GM12878 (cell line): ENCODE results near the gene PRKCB. TPM values are rescaled to one million over a fixed set of nuclear protein-coding genes. Genes with fewer than 3 reads are reported as not detected.

ENCODE experiments used
- ATAC-seq: fragments of 200-7000 bp; cut with Tn5 transposase; 3 replicates; pipeline ENCODE4 v1.9.1; 2020; ENCODE audit warnings: mild to moderate bottlenecking, moderate library complexity
- BruUV-seq: library from RNA; stranded (reverse); fragments of 400-500 nt; replicated peaks from 2 replicates; lab custom pipeline; 2021; lab: Mats Ljungman, UMichigan
- CTCF ChIA-PET: fragments of 300-600 bp; sonication (Branson Sonifier 250); formaldehyde crosslinking; extraction: SDS; loops from one replicate; lab custom pipeline; 2021; ENCODE audit warnings: inconsistent platforms; lab: Yijun Ruan, JAX
- POLR2A ChIA-PET: fragments of 350-600 bp; formaldehyde crosslinking; extraction: SDS; loops from one replicate; lab custom pipeline; 2021; ENCODE audit warnings: inconsistent platforms; lab: Charles Lee
- RAD21 ChIA-PET: fragments of 300-600 bp; sonication (Branson Sonifier 250); formaldehyde crosslinking; loops from one replicate; lab custom pipeline; 2023; ENCODE audit warnings: antibody characterized with exemption; ENCODE audit not compliant: unreplicated experiment; lab: Charles Lee
- SMC1A ChIA-PET: fragments of 300-600 bp; sonication (Branson Sonifier 250); formaldehyde crosslinking; loops from one replicate; lab custom pipeline; 2023; ENCODE audit not compliant: unreplicated experiment, uncharacterized antibody; lab: Charles Lee
- DNase-seq: peaks from one replicate; pipeline ENCODE4 v3.0.0-alpha.2; 2011; ENCODE audit warnings: low read depth, low spot score
- FAIRE-seq: peaks from 3 replicates; lab custom pipeline; 2011; peaks lifted over from hg19 to GRCh38; lab: Jason Lieb, UNC
- H2AFZ ChIP-seq: 2 replicates; pipeline ENCODE4 v1.6.0; 2011; ENCODE audit warnings: low read depth, low read length, control low read depth; ENCODE audit not compliant: control insufficient read depth
- H3K27ac ChIP-seq: 2 replicates; pipeline ENCODE4 v1.5.1; 2011; ENCODE audit warnings: control low read depth; ENCODE audit not compliant: control insufficient read depth, insufficient read depth
- H3K27me3 ChIP-seq, 2 experiments: replicated peaks in 1 of 2; 2 replicates each; pipeline versions ENCODE4 v1.6.0 to v1.6.1; 2011; ENCODE audit warnings: low read length in 1 of 2; ENCODE audit not compliant: control insufficient read depth in 2 of 2, insufficient read depth in 2 of 2
- H3K36me3 ChIP-seq, 2 experiments: 2 replicates each; pipeline ENCODE4 v1.5.1; 2011; ENCODE audit warnings: low read length in 1 of 2; ENCODE audit not compliant: control insufficient read depth in 2 of 2, insufficient read depth in 2 of 2
- H3K4me1 ChIP-seq: 2 replicates; pipeline ENCODE4 v1.6.1; 2011; ENCODE audit warnings: mild to moderate bottlenecking, low read length, moderate library complexity, mixed read lengths; ENCODE audit not compliant: control insufficient read depth, insufficient read depth
- H3K4me2 ChIP-seq: 2 replicates; pipeline ENCODE4 v1.6.0; 2011; ENCODE audit warnings: control low read depth; ENCODE audit not compliant: control insufficient read depth, insufficient read depth
- H3K4me3 ChIP-seq: fragments of 200-600 bp; sonication (generic); 2 replicates; pipeline ENCODE4 v1.5.1; 2016
- H3K79me2 ChIP-seq: 2 replicates; pipeline ENCODE4 v1.6.0; 2011; ENCODE audit warnings: low read length; ENCODE audit not compliant: control insufficient read depth, insufficient read depth
- H3K9ac ChIP-seq: 2 replicates; pipeline ENCODE4 v1.8.0; 2011; ENCODE audit warnings: low read length, control low read depth, mixed read lengths; ENCODE audit not compliant: control insufficient read depth, insufficient read depth
- H3K9me3 ChIP-seq: replicated peaks from 3 replicates; pipeline ENCODE4 v1.5.1; 2011; ENCODE audit warnings: mild to moderate bottlenecking, low read length; ENCODE audit not compliant: control insufficient read depth, insufficient read depth
- H4K20me1 ChIP-seq: 2 replicates; pipeline ENCODE4 v1.6.0; 2011; ENCODE audit not compliant: control insufficient read depth, insufficient read depth
- CUX1 ChIP-seq: IDR thresholded peaks from 2 replicates; pipeline ENCODE4 v1.6.1; 2012; ENCODE audit warnings: improper control_type of control experiment, low read depth, low read length; ENCODE audit not compliant: insufficient replicate concordance
- DPF2 ChIP-seq: fragments of 450-650 bp; IDR thresholded peaks from 2 replicates; pipeline ENCODE4 v1.6.1; 2017; ENCODE audit warnings: mild to moderate bottlenecking
- GABPA ChIP-seq: IDR thresholded peaks from 2 replicates; pipeline ENCODE4 v1.6.1; 2014; ENCODE audit warnings: antibody characterized with exemption, low read depth, mild to moderate bottlenecking, inconsistent platforms
- HDGF ChIP-seq: fragments of 450-650 bp; IDR thresholded peaks from 2 replicates; pipeline ENCODE4 v1.6.1; 2016; ENCODE audit warnings: antibody characterized with exemption
- PAX8 ChIP-seq: fragments of 450-650 bp; IDR thresholded peaks from 2 replicates; pipeline ENCODE4 v1.6.1; 2017; ENCODE audit warnings: mild to moderate bottlenecking, moderate library complexity
- SKIL ChIP-seq: fragments of 450-650 bp; IDR thresholded peaks from 2 replicates; pipeline ENCODE4 v1.6.1; 2017; ENCODE audit warnings: mild to moderate bottlenecking, low read depth, inconsistent platforms; ENCODE audit not compliant: poor library complexity, severe bottlenecking
- TCF12 ChIP-seq: IDR thresholded peaks from 2 replicates; pipeline ENCODE4 v1.6.1; 2011; ENCODE audit warnings: low read depth, mild to moderate bottlenecking, low read length
- WGBS: methylation state at CpG from one replicate; pipeline ENCODE4 v1.1.6; 2016; ENCODE audit warnings: low lambda C conversion rate; ENCODE audit not compliant: insufficient replicate concordance, insufficient coverage; ENCODE audit errors: missing lambda C conversion rate; 5-methylcytosine and 5-hydroxymethylcytosine counted together
- in situ Hi-C: fragments of 300-500 bp; cut with MboI; formaldehyde crosslinking; loops from 9 replicates; pipeline ENCODE4 v1.14.3; 2018; ENCODE audit warnings: mixed read lengths
- intact Hi-C: fragments of 100-400 bp; cut with micrococcal nuclease; formaldehyde crosslinking; loops from one replicate; pipeline ENCODE4 v1.14.2; 2022; ENCODE audit not compliant: unreplicated experiment
- polyA plus RNA-seq, 11 experiments: library from polyadenylated mRNA; depleted of rRNA in 4 of 11; unstranded in 6 of 11; stranded (reverse) in 5 of 11; fragments of >200 nt; fragmentation: Nextera tagmentation in 4 of 11; fragmentation: Illumina TruSeq in 1 of 11; extraction: Ambion mirVana in 4 of 11; extraction: Trizol in 1 of 11; gene quantifications; 1 replicate in 1 of 11; 2 replicates in 10 of 11; pipeline versions ENCODE4 v1.2.1 to v1.2.3, GENCODE V29; 2011 to 2016; ENCODE audit warnings: inconsistent platforms in 2 of 11, missing spikeins in 2 of 11, low read depth in 1 of 11
- total RNA-seq, 4 experiments: library from RNA; depleted of rRNA in 3 of 4; stranded (reverse); fragments of >200 nt in 3 of 4; fragmentation: Illumina TruSeq in 1 of 4; extraction: Trizol in 1 of 4; gene quantifications; 2 replicates each; pipeline versions ENCODE4 v1.2.1 to v1.2.3, GENCODE V29; 2013 to 2021

The PRKCB gene
- total and polyA plus RNA-seq, 10 of the 15 experiments (the other 5 are each of a cell fraction or from before 2014, with no cell fraction given) = 21.4 to 158 (median 97.3) TPM

DNA sequence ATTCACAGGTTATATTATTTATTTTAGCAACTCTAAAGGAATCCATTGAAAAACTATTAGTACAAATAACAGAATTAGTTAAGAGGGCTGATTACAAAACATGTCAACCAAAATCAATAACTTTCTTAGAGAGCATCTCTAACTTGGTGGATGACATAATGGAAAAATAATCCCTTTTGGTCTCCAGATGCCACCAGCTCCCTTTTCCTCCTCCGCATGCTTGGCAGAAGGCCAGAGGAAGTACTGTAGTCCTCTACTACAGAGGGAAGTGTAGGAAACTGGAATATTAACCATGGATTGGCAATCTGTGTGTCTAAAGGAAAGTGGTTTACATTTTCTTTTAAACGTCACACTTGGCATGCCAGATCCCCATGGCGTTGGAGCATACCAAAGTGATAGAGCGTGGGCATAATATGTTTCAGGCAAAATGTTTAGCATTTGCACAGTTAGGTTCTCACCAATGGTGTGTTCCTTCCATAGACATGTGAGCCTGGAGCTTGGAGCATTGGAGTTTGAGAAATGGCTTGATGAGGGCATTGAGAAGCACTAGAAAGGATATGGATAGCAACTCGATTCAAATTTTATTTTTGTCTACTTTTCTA is 106.3 kb downstream of the PRKCB start:
- H3K27ac ChIP-seq = no peak overlapping the region
- intact Hi-C loops = no loop called here
- H3K4me3 ChIP-seq = no peak overlapping the region
- H3K27me3 ChIP-seq = no peaks in the 10 kb centered on the region
- no peak overlapping the region for H3K4me2 ChIP-seq
- no peak for DNase-seq
- TF ChIP-seq CUX1 (no peak), DPF2 (no peak), SKIL (no peak), HDGF (no peak), TCF12 (no peak), PAX8 (no peak), GABPA (no peak)
- no peaks in the 10 kb centered on the region; the same call in 1 of the 2 replicates for H4K20me1 ChIP-seq
- in situ Hi-C loops = no loop called here
- ATAC-seq = no peak
- no TSS peak for BruUV-seq
- H3K9ac ChIP-seq = no peak overlapping the region
- ChIA-PET RAD21 (no interaction called here), CTCF (interaction anchor here (1.2 kb wide), 1 partner anchor 18 kb away, joined by 3 read pairs; no protein-coding TSS in a partner anchor), POLR2A (no interaction called here), SMC1A (no interaction called here)
- peaks cover 17% of the 10 kb centered on the region for H3K79me2 ChIP-seq
- 93% methylated on average over 5 of the region's 5 CpGs for WGBS
- H3K4me1 ChIP-seq = peaks cover 5% of the 10 kb centered on the region; the same call in 1 of the 2 replicates
- peaks cover 2 to 9% of the 10 kb centered on the region in 2 experiments for H3K36me3 ChIP-seq
- no peak for FAIRE-seq
- H3K9me3 ChIP-seq = no peaks in the 10 kb centered on the region
- no peak overlapping the region for H2AFZ ChIP-seq
